Measurements from ENCODE around the gene CCDC97.
A peak's percentile ranks its signal among the peaks of the same experiment; 100 is the strongest.

Gene CCDC97

GRCh38 chr19:41323430-41324125, 13.6 kb downstream of the CCDC97 start (continued):
- TF ChIP-seq ZNF398 (tag by site-specific recombination; IDR thresholded peaks at IDR 0.05) (peak; percentile 94), ZNF530 (tag by site-specific recombination; IDR thresholded peaks at IDR 0.05; ENCODE audit: low read depth) (no peak), ZSCAN4 (tag by site-specific recombination; IDR thresholded peaks at IDR 0.05) (no peak), FEZF1 (tag by site-specific recombination; IDR thresholded peaks at IDR 0.05) (no peak), ZNF221 (tag by site-specific recombination; IDR thresholded peaks at IDR 0.05; ENCODE audit: borderline replicate concordance) (no peak), ZNF600 (tag by site-specific recombination; IDR thresholded peaks at IDR 0.05) (no peak), ZNF521 (tag by site-specific recombination; IDR thresholded peaks at IDR 0.05) (no peak), ZNF623 (tag by site-specific recombination; IDR thresholded peaks at IDR 0.05) (0 out of 2 replicates have a peak, but pooled peaks have one; percentile 8), ZEB2 (tag by site-specific recombination; IDR thresholded peaks at IDR 0.05) (peak; percentile 47; the same call in 1 of the 2 replicates), ZNF747 (tag by site-specific recombination; IDR thresholded peaks at IDR 0.05) (no peak), GLI2 (tag by site-specific recombination; IDR thresholded peaks at IDR 0.05; ENCODE audit: borderline replicate concordance, low read depth) (no peak), ZNF292 (tag by site-specific recombination; IDR thresholded peaks at IDR 0.05; ENCODE audit: borderline replicate concordance, low read depth) (no peak), GLIS2 (tag by site-specific recombination; IDR thresholded peaks at IDR 0.05) (peak; percentile 86), BCL11A (tag by site-specific recombination; IDR thresholded peaks at IDR 0.05; ENCODE audit: low read depth) (no peak), ZNF449 (tag by site-specific recombination; IDR thresholded peaks at IDR 0.05) (peak; percentile 98), ZNF169 (tag by site-specific recombination; IDR thresholded peaks at IDR 0.05) (no peak), ZNF596 (tag by site-specific recombination; IDR thresholded peaks at IDR 0.05) (no peak), ZNF513 (tag by site-specific recombination; IDR thresholded peaks at IDR 0.05) (no peak), KLF1 (tag by site-specific recombination; IDR thresholded peaks at IDR 0.05) (peak; percentile 85), ZNF768 (tag by site-specific recombination; IDR thresholded peaks at IDR 0.05) (no peak), ZNF501 (tag by site-specific recombination; IDR thresholded peaks at IDR 0.05) (no peak), ZBTB44 (tag by site-specific recombination; IDR thresholded peaks at IDR 0.05) (no peak), MYNN (tag by site-specific recombination; IDR thresholded peaks at IDR 0.05; ENCODE audit: borderline replicate concordance) (no peak), ZNF549 (tag by site-specific recombination; IDR thresholded peaks at IDR 0.05) (no peak), SP3 (tag by site-specific recombination; IDR thresholded peaks at IDR 0.05) (no peak), ZNF146 (tag by site-specific recombination; IDR thresholded peaks at IDR 0.05) (no peak)
- TF ChIP-seq, protein P1, sequence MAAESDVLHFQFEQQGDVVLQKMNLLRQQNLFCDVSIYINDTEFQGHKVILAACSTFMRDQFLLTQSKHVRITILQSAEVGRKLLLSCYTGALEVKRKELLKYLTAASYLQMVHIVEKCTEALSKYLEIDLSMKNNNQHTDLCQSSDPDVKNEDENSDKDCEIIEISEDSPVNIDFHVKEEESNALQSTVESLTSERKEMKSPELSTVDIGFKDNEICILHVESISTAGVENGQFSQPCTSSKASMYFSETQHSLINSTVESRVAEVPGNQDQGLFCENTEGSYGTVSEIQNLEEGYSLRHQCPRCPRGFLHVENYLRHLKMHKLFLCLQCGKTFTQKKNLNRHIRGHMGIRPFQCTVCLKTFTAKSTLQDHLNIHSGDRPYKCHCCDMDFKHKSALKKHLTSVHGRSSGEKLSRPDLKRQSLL (tag by site-specific recombination; IDR thresholded peaks at IDR 0.05) = no peak
- TF ChIP-seq, protein P2, sequence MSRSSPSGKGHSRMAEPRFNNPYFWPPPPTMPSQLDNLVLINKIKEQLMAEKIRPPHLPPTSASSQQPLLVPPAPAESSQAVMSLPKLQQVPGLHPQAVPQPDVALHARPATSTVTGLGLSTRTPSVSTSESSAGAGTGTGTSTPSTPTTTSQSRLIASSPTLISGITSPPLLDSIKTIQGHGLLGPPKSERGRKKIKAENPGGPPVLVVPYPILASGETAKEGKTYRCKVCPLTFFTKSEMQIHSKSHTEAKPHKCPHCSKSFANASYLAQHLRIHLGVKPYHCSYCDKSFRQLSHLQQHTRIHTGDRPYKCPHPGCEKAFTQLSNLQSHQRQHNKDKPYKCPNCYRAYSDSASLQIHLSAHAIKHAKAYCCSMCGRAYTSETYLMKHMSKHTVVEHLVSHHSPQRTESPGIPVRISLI (tag by site-specific recombination; IDR thresholded peaks at IDR 0.05) = no peak
